Kidney (tissue), 14 donors: ENCODE data around the gene NISCH. TPM values are rescaled to one million over a fixed set of nuclear protein-coding genes. Genes with fewer than 3 reads are reported as not detected.

ENCODE experiments used
- DNase-seq, 5 donors: peaks; one replicate each; pipeline ENCODE4 v3.0.0-alpha.2; 2013 to 2020
- FAIRE-seq: peaks from 2 replicates; lab custom pipeline; 2012; peaks lifted over from hg19 to GRCh38; lab: Jason Lieb, UNC
- H3K27ac ChIP-seq, 2 donors: one replicate each; pipeline ENCODE4 v1.7.0; 2013; ENCODE audit warnings: low read depth in 2 of 2, low read length in 2 of 2, inconsistent platforms in 1 of 2
- H3K27me3 ChIP-seq: one replicate; pipeline ENCODE4 v1.7.1; 2013; ENCODE audit warnings: low read length, inconsistent platforms; ENCODE audit not compliant: control insufficient read depth, insufficient read depth
- H3K36me3 ChIP-seq, 3 donors: one replicate each; pipeline versions ENCODE4 v1.7.0 to v1.7.1; 2013; ENCODE audit warnings: low read length in 3 of 3, control low read depth in 1 of 3, inconsistent platforms in 1 of 3; ENCODE audit not compliant: insufficient read depth in 3 of 3, control insufficient read depth in 2 of 3
- H3K4me1 ChIP-seq, 3 donors: one replicate each; pipeline versions ENCODE4 v1.7.0 to v1.7.1; 2013; ENCODE audit warnings: low read length in 3 of 3, inconsistent platforms in 1 of 3, low read depth in 1 of 3; ENCODE audit not compliant: control insufficient read depth in 2 of 3, insufficient read depth in 2 of 3
- H3K4me3 ChIP-seq, 3 donors: one replicate each; pipeline versions ENCODE4 v1.7.0 to v1.8.1; 2013; ENCODE audit warnings: low read length in 3 of 3, control low read depth in 1 of 3, inconsistent platforms in 1 of 3
- H3K9ac ChIP-seq, 3 donors: one replicate each; pipeline versions ENCODE4 v1.7.0 to v1.7.1; 2013; ENCODE audit warnings: low read length in 3 of 3, control low read depth in 1 of 3, inconsistent platforms in 1 of 3
- H3K9me3 ChIP-seq, 3 donors: one replicate each; pipeline versions ENCODE4 v1.7.0 to v1.7.1; 2013; ENCODE audit warnings: low read length in 3 of 3, control low read depth in 1 of 3, inconsistent platforms in 1 of 3; ENCODE audit not compliant: control insufficient read depth in 2 of 3, insufficient read depth in 1 of 3
- intact Hi-C: fragments of 100-400 bp; cut with DNase I; formaldehyde crosslinking; loops from one replicate; pipeline ENCODE4 v1.11.1; 2022
- polyA plus RNA-seq: library from polyadenylated mRNA; stranded (reverse); fragments of 350-450 nt; fragmentation: Illumina TruSeq; extraction: RNeasy Lipid Tissue Mini Kit (QIAGEN cat#74804); gene quantifications from one replicate; pipeline ENCODE4 v1.2.3, GENCODE V29; 2014; ENCODE audit warnings: low read depth, low replicate concordance; ENCODE audit not compliant: insufficient read depth
- total RNA-seq: library from RNA; stranded (reverse); fragmentation: NEBNext Ultra II Directional; extraction: Animal tissue kit (Norgen Biotek cat#: 25700); gene quantifications from one replicate; pipeline ENCODE4 v1.2.1, GENCODE V29; 2021
- TF ChIP-seq, protein P1 (sequence below): IDR thresholded peaks from 3 replicates; pipeline ENCODE4 v1.5.1; 2012; ENCODE audit warnings: mild to moderate bottlenecking, moderate library complexity, borderline replicate concordance; ENCODE audit not compliant: insufficient read depth; ENCODE audit errors: extremely low read depth
- donor health status: control.
- donor health status: control.
- donor health status: control.
- donor health status: control.
- donor health status: control.
- donor health status: DM: yes; HTN: yes; CAD: no.
- donor health status: Normal renal cell carcinoma (clear cell type).

Gene NISCH
- total and polyA plus RNA-seq, 2 donors from 2014 or later, result 36.1 to 98.7 TPM

- intact Hi-C loops, result no loop called here
- Histone ChIP-seq H3K4me3 (no peak overlapping the region), H3K9ac (no peak overlapping the region), H3K27ac (no peak overlapping the region), H3K4me1 (no peaks in the 10 kb centered on the region), H3K27me3 (no peaks in the 10 kb centered on the region), H3K9me3 (no peaks in the 10 kb centered on the region), H3K36me3 (no peaks in the 10 kb centered on the region)
- TF ChIP-seq, protein P1, sequence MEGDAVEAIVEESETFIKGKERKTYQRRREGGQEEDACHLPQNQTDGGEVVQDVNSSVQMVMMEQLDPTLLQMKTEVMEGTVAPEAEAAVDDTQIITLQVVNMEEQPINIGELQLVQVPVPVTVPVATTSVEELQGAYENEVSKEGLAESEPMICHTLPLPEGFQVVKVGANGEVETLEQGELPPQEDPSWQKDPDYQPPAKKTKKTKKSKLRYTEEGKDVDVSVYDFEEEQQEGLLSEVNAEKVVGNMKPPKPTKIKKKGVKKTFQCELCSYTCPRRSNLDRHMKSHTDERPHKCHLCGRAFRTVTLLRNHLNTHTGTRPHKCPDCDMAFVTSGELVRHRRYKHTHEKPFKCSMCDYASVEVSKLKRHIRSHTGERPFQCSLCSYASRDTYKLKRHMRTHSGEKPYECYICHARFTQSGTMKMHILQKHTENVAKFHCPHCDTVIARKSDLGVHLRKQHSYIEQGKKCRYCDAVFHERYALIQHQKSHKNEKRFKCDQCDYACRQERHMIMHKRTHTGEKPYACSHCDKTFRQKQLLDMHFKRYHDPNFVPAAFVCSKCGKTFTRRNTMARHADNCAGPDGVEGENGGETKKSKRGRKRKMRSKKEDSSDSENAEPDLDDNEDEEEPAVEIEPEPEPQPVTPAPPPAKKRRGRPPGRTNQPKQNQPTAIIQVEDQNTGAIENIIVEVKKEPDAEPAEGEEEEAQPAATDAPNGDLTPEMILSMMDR, result no peak
- FAIRE-seq, result no peak
- DNase-seq, result no peak
These were observed 52.0 kb downstream of the NISCH start for GRCh38 chr3:52507359-52507758.

GRCh38 chr3:52509753-52510328 lies 54.4 kb downstream of the NISCH start:
- Histone ChIP-seq H3K4me3 (no peak overlapping the region), H3K36me3 (no peaks in the 10 kb centered on the region), H3K9me3 (no peaks in the 10 kb centered on the region), H3K4me1 (no peaks in the 10 kb centered on the region), H3K9ac (no peak overlapping the region), H3K27me3 (no peaks in the 10 kb centered on the region), H3K27ac (no peak overlapping the region)
- DNase-seq (no peak), FAIRE-seq (no peak)
- TF ChIP-seq, protein P1, result no peak
- intact Hi-C loops, result no loop called here

DNA sequence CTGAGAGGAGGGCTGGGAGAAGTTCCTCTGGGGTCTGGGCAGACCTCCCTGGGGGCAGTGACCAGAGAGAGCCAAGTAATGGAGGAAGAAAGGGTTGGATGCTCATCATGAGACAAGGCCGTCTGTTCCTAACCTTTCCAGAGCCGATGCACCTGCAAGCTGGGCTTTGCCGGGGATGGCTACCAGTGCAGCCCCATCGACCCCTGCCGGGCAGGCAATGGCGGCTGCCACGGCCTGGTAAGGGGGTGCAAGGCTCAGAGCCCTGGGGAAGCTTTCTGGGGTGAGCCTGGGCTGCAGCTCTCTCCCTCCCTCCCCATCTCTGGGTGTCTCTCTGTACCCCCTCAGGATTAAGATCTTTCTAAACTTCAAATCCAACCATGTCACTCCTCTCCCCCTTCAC lies 56.1 kb downstream of the NISCH start:
- intact Hi-C loops, result no loop called here
- no peak for FAIRE-seq

More for the DNA sequence above, 56.1 kb downstream of the NISCH start:
- no peaks in the 10 kb centered on the region for H3K4me1 ChIP-seq
- H3K9ac ChIP-seq, result no peak overlapping the region
- no peak overlapping the region for H3K27ac ChIP-seq
- no peaks in the 10 kb centered on the region for H3K36me3 ChIP-seq
- no peaks in the 10 kb centered on the region for H3K27me3 ChIP-seq
- TF ChIP-seq, protein P1, result no peak
- DNase-seq, result no peak
- H3K9me3 ChIP-seq, result no peaks in the 10 kb centered on the region
- H3K4me3 ChIP-seq, result no peak overlapping the region
